ENCODE data around the gene FKBP9. TPM values are rescaled to one million over a fixed set of nuclear protein-coding genes. Genes with fewer than 3 reads are reported as not detected.

FKBP9 gene
- total RNA-seq, 1 donor from 2014 or later = 144 TPM

Other genes with a start within 250 kb of the FKBP9 start
- 49.5 and 59.3 TPM in 2 replicates for gene KBTBD2, start 65.7 kb upstream of the FKBP9 start, total RNA-seq
- 15.9 and 18.9 TPM in 2 replicates for gene NT5C3A, start 105.3 kb downstream of the FKBP9 start, total RNA-seq
- gene RP9, start 152.0 kb downstream of the FKBP9 start, total RNA-seq = 11.5 and 13.2 TPM in 2 replicates
- gene BBS9, start 172.1 kb downstream of the FKBP9 start, total RNA-seq = 11.1 and 12.8 TPM in 2 replicates